HepG2 (cell line): ENCODE measurements around the gene ZBTB7C. TPM values are rescaled to one million over a fixed set of nuclear protein-coding genes. Genes with fewer than 3 reads are reported as not detected.

Experiments
- ATAC-seq: fragments of 200-7000 bp; cut with Tn5 transposase; 3 replicates; pipeline ENCODE4 v1.9.1; 2020; ENCODE audit warnings: mild to moderate bottlenecking, moderate library complexity
- BruUV-seq: library from RNA; stranded (reverse); fragments of 400-500 nt; replicated peaks from 2 replicates; lab custom pipeline; 2021; lab: Mats Ljungman, UMichigan
- CTCF ChIA-PET: fragments of 300-600 bp; formaldehyde crosslinking; extraction: SDS; loops from one replicate; lab custom pipeline; 2021; ENCODE audit warnings: low total read pairs, inconsistent platforms, low intra/inter-chr PET ratio; lab: Yijun Ruan, JAX
- POLR2A ChIA-PET: fragments of 350-600 bp; sonication (Branson Sonifier 250); formaldehyde crosslinking; loops from one replicate; lab custom pipeline; 2020; ENCODE audit warnings: antibody characterized with exemption, inconsistent platforms; lab: Yijun Ruan, JAX
- DNase-seq: peaks from one replicate; pipeline ENCODE4 v3.0.0-alpha.2; 2015; ENCODE audit warnings: low spot score
- FAIRE-seq: peaks from 3 replicates; lab custom pipeline; 2011; peaks lifted over from hg19 to GRCh38; lab: Jason Lieb, UNC
- H2AFZ ChIP-seq: one replicate; pipeline ENCODE4 v1.6.1; 2011; ENCODE audit warnings: low read length, inconsistent platforms
- H3K27ac ChIP-seq: fragments of 300-600 bp; 3 replicates; pipeline ENCODE4 v1.8.0; 2011; ENCODE audit warnings: mixed run types, mild to moderate bottlenecking, mixed read lengths, low read length, inconsistent platforms; ENCODE audit not compliant: insufficient read depth; ENCODE audit errors: extremely low read length
- H3K27me3 ChIP-seq, 2 experiments: fragments of 200-600 bp in 1 of 2; 2 replicates in 1 of 2; 3 replicates in 1 of 2; pipeline versions ENCODE4 v1.6.0 to v1.8.0; 2011; ENCODE audit warnings: low read length in 2 of 2, mild to moderate bottlenecking in 2 of 2, moderate library complexity in 2 of 2, inconsistent platforms in 1 of 2; ENCODE audit not compliant: insufficient read depth in 2 of 2, control insufficient read depth in 1 of 2
- H3K36me3 ChIP-seq, 2 experiments: fragments of 200-600 bp in 1 of 2; replicated peaks in 1 of 2; 2 replicates in 1 of 2; 3 replicates in 1 of 2; pipeline versions ENCODE4 v1.5.1 to v1.8.0; 2011; ENCODE audit warnings: low read length in 2 of 2, inconsistent platforms in 1 of 2; ENCODE audit not compliant: insufficient read depth in 2 of 2, control insufficient read depth in 1 of 2
- H3K4me1 ChIP-seq: 2 replicates; pipeline ENCODE4 v1.5.1; 2012; ENCODE audit warnings: low read length, inconsistent platforms; ENCODE audit not compliant: insufficient read depth
- H3K4me2 ChIP-seq: 2 replicates; pipeline ENCODE4 v1.6.0; 2011; ENCODE audit warnings: low read depth, low read length, inconsistent platforms
- H3K4me3 ChIP-seq, 3 experiments: fragments of 200-600 bp in 1 of 3; sonication (generic), shearing (Covaris generic) in 1 of 3; replicated peaks in 1 of 3; 2 replicates each; pipeline ENCODE4 v1.5.1; 2011 to 2016; ENCODE audit warnings: low read length in 3 of 3, inconsistent platforms in 2 of 3, low read depth in 2 of 3, mild to moderate bottlenecking in 2 of 3, control low read depth in 1 of 3, mixed read lengths in 1 of 3; ENCODE audit not compliant: insufficient read depth in 1 of 3
- H3K79me2 ChIP-seq: one replicate; pipeline ENCODE4 v1.6.1; 2011; ENCODE audit warnings: low read length, inconsistent platforms; ENCODE audit not compliant: insufficient read depth
- H3K9ac ChIP-seq: 2 replicates; pipeline ENCODE4 v1.6.0; 2011; ENCODE audit warnings: mild to moderate bottlenecking, low read depth, low read length, inconsistent platforms; ENCODE audit not compliant: insufficient read depth
- H3K9me3 ChIP-seq: 2 replicates; pipeline ENCODE4 v1.5.1; 2012; ENCODE audit warnings: mild to moderate bottlenecking, low read length
- H4K20me1 ChIP-seq: 2 replicates; pipeline ENCODE4 v1.6.0; 2011; ENCODE audit warnings: inconsistent platforms, mild to moderate bottlenecking, low read length, moderate library complexity; ENCODE audit not compliant: insufficient read depth
- ARNTL ChIP-seq: sonication (generic); formaldehyde crosslinking; IDR thresholded peaks from 2 replicates; pipeline ENCODE4 v1.4.0; 2020; ENCODE audit warnings: mild to moderate bottlenecking, missing genetic modification reagents
- CHCHD3 ChIP-seq: sonication (generic); formaldehyde crosslinking; IDR thresholded peaks from 2 replicates; pipeline ENCODE4 v1.8.0; 2022; ENCODE audit warnings: mild to moderate bottlenecking, missing genetic modification reagents, moderate library complexity
- ERF ChIP-seq: IDR thresholded peaks from 2 replicates; pipeline ENCODE4 v1.6.1; 2018; ENCODE audit warnings: missing biosample characterization, missing genetic modification reagents
- FIP1L1 ChIP-seq: fragments of 200-400 bp; formaldehyde crosslinking; IDR thresholded peaks from 2 replicates; pipeline ENCODE4 v1.6.1; 2018; ENCODE audit warnings: low read depth, mild to moderate bottlenecking, low read length, moderate library complexity, borderline replicate concordance; ENCODE audit not compliant: insufficient read depth
- MAFF ChIP-seq: IDR thresholded peaks from 2 replicates; pipeline ENCODE4 v1.6.1; 2011; ENCODE audit warnings: low read depth, low read length, improper control_type of control experiment
- MXD4 ChIP-seq: IDR thresholded peaks from 2 replicates; pipeline ENCODE4 v1.6.1; 2016; ENCODE audit warnings: mild to moderate bottlenecking, missing biosample characterization, missing genetic modification reagents
- NRL ChIP-seq: sonication (generic); formaldehyde crosslinking; IDR thresholded peaks from 2 replicates; pipeline ENCODE4 v1.5.0; 2020; ENCODE audit warnings: missing genetic modification reagents, mild to moderate bottlenecking, moderate library complexity, borderline replicate concordance
- REPIN1 ChIP-seq: sonication (generic); formaldehyde crosslinking; IDR thresholded peaks from 2 replicates; pipeline ENCODE4 v1.8.0; 2022; ENCODE audit warnings: missing genetic modification reagents, low read depth, mild to moderate bottlenecking, borderline replicate concordance
- SRSF9 ChIP-seq: fragments of 200-400 bp; formaldehyde crosslinking; IDR thresholded peaks from 2 replicates; pipeline ENCODE4 v1.6.1; 2018; ENCODE audit warnings: borderline replicate concordance, mild to moderate bottlenecking, low read depth, low read length; ENCODE audit not compliant: insufficient read depth, poor library complexity, severe bottlenecking
- ZBTB7A ChIP-seq: sonication (generic); formaldehyde crosslinking; IDR thresholded peaks from 2 replicates; pipeline ENCODE4 v1.8.0; 2022; ENCODE audit warnings: mild to moderate bottlenecking, missing genetic modification reagents
- ZNF234 ChIP-seq: sonication (generic); formaldehyde crosslinking; conservative IDR thresholded peaks from 2 replicates; pipeline ENCODE4 v1.5.1; 2020; ENCODE audit warnings: mild to moderate bottlenecking, missing genetic modification reagents
- ZNF432 ChIP-seq: sonication (generic); formaldehyde crosslinking; IDR thresholded peaks from 2 replicates; pipeline ENCODE4 v1.5.0; 2020; ENCODE audit warnings: missing genetic modification reagents, mild to moderate bottlenecking, borderline replicate concordance
- ZNF615 ChIP-seq: sonication (generic); formaldehyde crosslinking; IDR thresholded peaks from 2 replicates; pipeline ENCODE4 v1.5.0; 2020; ENCODE audit warnings: mild to moderate bottlenecking, missing genetic modification reagents, borderline replicate concordance
- WGBS: methylation state at CpG from one replicate; pipeline ENCODE4 v1.1.6; 2017; ENCODE audit warnings: low lambda C conversion rate; 5-methylcytosine and 5-hydroxymethylcytosine counted together
- in situ Hi-C: cut with HindIII; loops from 2 replicates; pipeline ENCODE4 v1.10.0; 2017; ENCODE audit warnings: low pct_unique_long_range_greater_than_20kb; ENCODE audit not compliant: extremely low pct_ligation_motif_present
- intact Hi-C: fragments of 100-400 bp; cut with micrococcal nuclease; formaldehyde crosslinking; loops from one replicate; pipeline ENCODE4 v1.10.0; 2022; ENCODE audit not compliant: unreplicated experiment
- polyA plus RNA-seq, 8 experiments: library from polyadenylated mRNA; depleted of rRNA in 3 of 8; stranded (reverse) in 7 of 8; unstranded in 1 of 8; fragments of >200 nt; fragmentation: Illumina TruSeq in 4 of 8; extraction: Trizol in 4 of 8; gene quantifications; 2 replicates each; pipeline versions ENCODE4 v1.2.1 to v1.2.3, GENCODE V29; 2011 to 2016; ENCODE audit warnings: low read depth in 4 of 8, missing spikeins in 1 of 8, mixed read lengths in 1 of 8; ENCODE audit not compliant: insufficient read depth in 1 of 8
- total RNA-seq, 5 experiments: library from RNA; depleted of rRNA; stranded (reverse); fragments of >200 nt; fragmentation: Illumina TruSeq; extraction: Trizol; gene quantifications; 2 replicates each; pipeline ENCODE4 v1.2.3, GENCODE V29; 2016; ENCODE audit warnings: low read depth in 1 of 5
- TF ChIP-seq, protein P1 (sequence below): sonication (generic); formaldehyde crosslinking; IDR thresholded peaks from 2 replicates; pipeline ENCODE4 v1.4.0; 2020; ENCODE audit warnings: missing genetic modification reagents, borderline replicate concordance
- TF ChIP-seq, protein P2 (sequence below): sonication (generic); formaldehyde crosslinking; IDR thresholded peaks from 2 replicates; pipeline ENCODE4 v1.5.0; 2020; ENCODE audit warnings: missing genetic modification reagents
- TF ChIP-seq, protein P3 (sequence below): sonication (generic); formaldehyde crosslinking; IDR thresholded peaks from 2 replicates; pipeline ENCODE4 v1.9.0; 2022; ENCODE audit warnings: missing genetic modification reagents, mild to moderate bottlenecking, borderline replicate concordance
- TF ChIP-seq, protein P4 (sequence below): sonication (generic); formaldehyde crosslinking; IDR thresholded peaks from 2 replicates; pipeline ENCODE4 v1.4.0; 2020; ENCODE audit warnings: mild to moderate bottlenecking, missing genetic modification reagents

ZBTB7C gene
- total and polyA plus RNA-seq, 2 of the 13 experiments (the other 11 are each of a cell fraction or from before 2014, with no cell fraction given) = 0.01 to 0.04 TPM

DNA sequence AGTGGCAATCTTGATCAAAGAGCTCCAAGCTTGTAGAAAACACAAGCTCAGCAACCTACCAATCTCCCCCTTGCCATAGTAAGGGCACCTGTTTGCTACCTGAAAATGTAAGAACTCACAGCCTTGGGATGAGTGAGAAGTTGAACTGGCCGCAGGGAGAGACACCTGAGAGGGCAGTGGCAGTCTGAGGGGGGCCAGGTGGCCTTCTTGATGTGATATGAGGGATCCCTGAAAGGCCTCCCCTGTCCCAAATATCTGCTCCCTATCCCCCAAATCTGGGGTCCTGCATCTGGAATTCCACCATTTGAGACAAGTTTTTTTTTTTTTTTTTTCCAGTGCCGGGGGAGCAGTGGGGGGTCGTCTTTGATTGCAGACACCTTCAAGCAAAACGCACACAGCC, 248.6 kb downstream of the ZBTB7C start (continued):
- TF ChIP-seq REPIN1 (no peak), SRSF9 (no peak)
- TF ChIP-seq, protein P1, sequence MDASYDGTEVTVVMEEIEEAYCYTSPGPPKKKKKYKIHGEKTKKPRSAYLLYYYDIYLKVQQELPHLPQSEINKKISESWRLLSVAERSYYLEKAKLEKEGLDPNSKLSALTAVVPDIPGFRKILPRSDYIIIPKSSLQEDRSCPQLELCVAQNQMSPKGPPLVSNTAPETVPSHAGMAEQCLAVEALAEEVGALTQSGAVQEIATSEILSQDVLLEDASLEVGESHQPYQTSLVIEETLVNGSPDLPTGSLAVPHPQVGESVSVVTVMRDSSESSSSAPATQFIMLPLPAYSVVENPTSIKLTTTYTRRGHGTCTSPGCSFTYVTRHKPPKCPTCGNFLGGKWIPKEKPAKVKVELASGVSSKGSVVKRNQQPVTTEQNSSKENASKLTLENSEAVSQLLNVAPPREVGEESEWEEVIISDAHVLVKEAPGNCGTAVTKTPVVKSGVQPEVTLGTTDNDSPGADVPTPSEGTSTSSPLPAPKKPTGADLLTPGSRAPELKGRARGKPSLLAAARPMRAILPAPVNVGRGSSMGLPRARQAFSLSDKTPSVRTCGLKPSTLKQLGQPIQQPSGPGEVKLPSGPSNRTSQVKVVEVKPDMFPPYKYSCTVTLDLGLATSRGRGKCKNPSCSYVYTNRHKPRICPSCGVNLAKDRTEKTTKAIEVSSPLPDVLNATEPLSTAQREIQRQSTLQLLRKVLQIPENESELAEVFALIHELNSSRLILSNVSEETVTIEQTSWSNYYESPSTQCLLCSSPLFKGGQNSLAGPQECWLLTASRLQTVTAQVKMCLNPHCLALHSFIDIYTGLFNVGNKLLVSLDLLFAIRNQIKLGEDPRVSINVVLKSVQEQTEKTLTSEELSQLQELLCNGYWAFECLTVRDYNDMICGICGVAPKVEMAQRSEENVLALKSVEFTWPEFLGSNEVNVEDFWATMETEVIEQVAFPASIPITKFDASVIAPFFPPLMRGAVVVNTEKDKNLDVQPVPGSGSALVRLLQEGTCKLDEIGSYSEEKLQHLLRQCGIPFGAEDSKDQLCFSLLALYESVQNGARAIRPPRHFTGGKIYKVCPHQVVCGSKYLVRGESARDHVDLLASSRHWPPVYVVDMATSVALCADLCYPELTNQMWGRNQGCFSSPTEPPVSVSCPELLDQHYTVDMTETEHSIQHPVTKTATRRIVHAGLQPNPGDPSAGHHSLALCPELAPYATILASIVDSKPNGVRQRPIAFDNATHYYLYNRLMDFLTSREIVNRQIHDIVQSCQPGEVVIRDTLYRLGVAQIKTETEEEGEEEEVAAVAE (CRISPR knock-in tag) = no peak

DNA sequence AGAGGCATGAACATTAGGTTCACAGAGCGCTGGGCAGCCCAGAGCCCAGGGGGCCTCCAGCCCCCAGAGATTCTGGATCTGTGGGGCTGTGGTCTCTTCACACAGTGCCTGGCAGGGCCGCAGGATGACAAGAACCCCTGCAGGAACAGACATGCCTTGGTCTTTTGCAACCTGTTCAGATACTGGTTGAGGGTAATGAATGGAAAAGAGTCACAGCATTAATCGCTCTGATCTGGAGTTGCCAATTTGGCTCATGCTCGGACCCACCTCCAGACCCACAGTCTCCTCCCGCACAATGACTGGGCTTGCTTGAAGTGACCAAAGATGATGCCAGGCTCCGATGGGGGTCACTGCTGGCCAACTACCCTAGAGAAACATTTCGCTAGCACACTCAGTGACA, 249.4 kb downstream of the ZBTB7C start:
- Histone ChIP-seq H3K9ac (no peak overlapping the region), H3K4me3 (no peak overlapping the region), H3K36me3 (no peaks in the 10 kb centered on the region), H3K4me2 (no peak overlapping the region), H3K79me2 (no peaks in the 10 kb centered on the region), H3K4me1 (peaks cover 46% of the 10 kb centered on the region), H2AFZ (no peak overlapping the region), H4K20me1 (no peaks in the 10 kb centered on the region), H3K27ac (no peak overlapping the region), H3K9me3 (no peaks in the 10 kb centered on the region), H3K27me3 (peaks cover 0 to 18% of the 10 kb centered on the region in 2 experiments; a peak in 1 of 5 replicates)
- intact Hi-C loops (no loop called here), in situ Hi-C loops (no loop called here)
- DNase-seq (no peak), ATAC-seq (no peak), FAIRE-seq (no peak)
- ChIA-PET CTCF (no interaction called here), POLR2A (no interaction called here)
- no TSS peak for BruUV-seq
- 69% methylated on average over 3 of the region's 7 CpGs for WGBS
- TF ChIP-seq ERF = no peak
- TF ChIP-seq, protein P2, sequence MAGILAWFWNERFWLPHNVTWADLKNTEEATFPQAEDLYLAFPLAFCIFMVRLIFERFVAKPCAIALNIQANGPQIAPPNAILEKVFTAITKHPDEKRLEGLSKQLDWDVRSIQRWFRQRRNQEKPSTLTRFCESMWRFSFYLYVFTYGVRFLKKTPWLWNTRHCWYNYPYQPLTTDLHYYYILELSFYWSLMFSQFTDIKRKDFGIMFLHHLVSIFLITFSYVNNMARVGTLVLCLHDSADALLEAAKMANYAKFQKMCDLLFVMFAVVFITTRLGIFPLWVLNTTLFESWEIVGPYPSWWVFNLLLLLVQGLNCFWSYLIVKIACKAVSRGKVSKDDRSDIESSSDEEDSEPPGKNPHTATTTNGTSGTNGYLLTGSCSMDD (CRISPR knock-in tag) = no peak
- TF ChIP-seq ZNF615 (CRISPR knock-in tag) = no peak
- no peak for TF ChIP-seq CHCHD3 (CRISPR knock-in tag)
- TF ChIP-seq MXD4 (CRISPR knock-in tag) = no peak
- TF ChIP-seq, protein P3, sequence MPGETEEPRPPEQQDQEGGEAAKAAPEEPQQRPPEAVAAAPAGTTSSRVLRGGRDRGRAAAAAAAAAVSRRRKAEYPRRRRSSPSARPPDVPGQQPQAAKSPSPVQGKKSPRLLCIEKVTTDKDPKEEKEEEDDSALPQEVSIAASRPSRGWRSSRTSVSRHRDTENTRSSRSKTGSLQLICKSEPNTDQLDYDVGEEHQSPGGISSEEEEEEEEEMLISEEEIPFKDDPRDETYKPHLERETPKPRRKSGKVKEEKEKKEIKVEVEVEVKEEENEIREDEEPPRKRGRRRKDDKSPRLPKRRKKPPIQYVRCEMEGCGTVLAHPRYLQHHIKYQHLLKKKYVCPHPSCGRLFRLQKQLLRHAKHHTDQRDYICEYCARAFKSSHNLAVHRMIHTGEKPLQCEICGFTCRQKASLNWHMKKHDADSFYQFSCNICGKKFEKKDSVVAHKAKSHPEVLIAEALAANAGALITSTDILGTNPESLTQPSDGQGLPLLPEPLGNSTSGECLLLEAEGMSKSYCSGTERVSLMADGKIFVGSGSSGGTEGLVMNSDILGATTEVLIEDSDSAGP (CRISPR knock-in tag) = no peak
- no peak for TF ChIP-seq ZBTB7A
- TF ChIP-seq MAFF = no peak
- TF ChIP-seq, protein P4, sequence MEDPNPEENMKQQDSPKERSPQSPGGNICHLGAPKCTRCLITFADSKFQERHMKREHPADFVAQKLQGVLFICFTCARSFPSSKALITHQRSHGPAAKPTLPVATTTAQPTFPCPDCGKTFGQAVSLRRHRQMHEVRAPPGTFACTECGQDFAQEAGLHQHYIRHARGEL (CRISPR knock-in tag) = no peak
- no peak for TF ChIP-seq NRL (CRISPR knock-in tag)
- no peak for TF ChIP-seq FIP1L1
- no peak for TF ChIP-seq ARNTL (CRISPR knock-in tag)
- no peak for TF ChIP-seq ZNF234 (CRISPR knock-in tag)
- no peak for TF ChIP-seq ZNF432
